Neuronal stem cell (in vitro differentiated cells): ENCODE data around the gene FKBP4.

ENCODE experiments used
- DNase-seq: peaks from one replicate; pipeline ENCODE4 v3.0.0-alpha.2; 2013; ENCODE audit warnings: low spot score
- H2AFZ ChIP-seq: one replicate; pipeline ENCODE4 v1.6.1; 2013; ENCODE audit warnings: mild to moderate bottlenecking, low read length, inconsistent platforms
- H2AK5ac ChIP-seq: 2 replicates; pipeline ENCODE4 v1.6.1; 2013; ENCODE audit warnings: low read depth, mild to moderate bottlenecking, inconsistent platforms, low read length, moderate library complexity, mixed read lengths
- H2BK120ac ChIP-seq: 2 replicates; pipeline ENCODE4 v1.6.1; 2013; ENCODE audit warnings: low read depth, mild to moderate bottlenecking, inconsistent platforms, low read length, moderate library complexity, mixed read lengths
- H2BK12ac ChIP-seq: one replicate; pipeline ENCODE4 v1.6.1; 2013; ENCODE audit warnings: low read length, inconsistent platforms
- H2BK15ac ChIP-seq: 2 replicates; pipeline ENCODE4 v1.6.1; 2013; ENCODE audit warnings: mild to moderate bottlenecking, low read length, inconsistent platforms, mixed read lengths
- H2BK5ac ChIP-seq: one replicate; pipeline ENCODE4 v1.6.1; 2013; ENCODE audit warnings: inconsistent platforms, mild to moderate bottlenecking, low read length, moderate library complexity
- H3K14ac ChIP-seq: one replicate; pipeline ENCODE4 v1.6.1; 2013; ENCODE audit warnings: low read length, inconsistent platforms
- H3K18ac ChIP-seq: 2 replicates; pipeline ENCODE4 v1.6.1; 2013; ENCODE audit warnings: low read length, inconsistent platforms
- H3K23ac ChIP-seq: 2 replicates; pipeline ENCODE4 v1.6.1; 2013; ENCODE audit warnings: low read depth, mild to moderate bottlenecking, mixed read lengths, low read length, inconsistent platforms; ENCODE audit not compliant: poor library complexity
- H3K27ac ChIP-seq: replicated peaks from 3 replicates; pipeline ENCODE4 v1.5.1; 2013; ENCODE audit warnings: low read length, inconsistent platforms
- H3K27me3 ChIP-seq, 3 experiments: 2 replicates each; pipeline ENCODE4 v1.6.1; 2013; ENCODE audit warnings: low read length in 3 of 3, mild to moderate bottlenecking in 2 of 3, inconsistent platforms in 1 of 3, low read depth in 1 of 3, mixed read lengths in 1 of 3, moderate library complexity in 1 of 3; ENCODE audit not compliant: control insufficient read depth in 3 of 3, insufficient read depth in 3 of 3
- H3K36me3 ChIP-seq, 2 donors: replicated peaks in 1 of 2; 2 replicates each; pipeline ENCODE4 v1.6.1; 2013; ENCODE audit warnings: low read length in 2 of 2; ENCODE audit not compliant: control insufficient read depth in 2 of 2, insufficient read depth in 2 of 2
- H3K4ac ChIP-seq: 2 replicates; pipeline ENCODE4 v1.6.1; 2013; ENCODE audit warnings: inconsistent platforms, mild to moderate bottlenecking, low read length, moderate library complexity
- H3K4me1 ChIP-seq, 2 donors: 1 replicate in 1 of 2; 2 replicates in 1 of 2; pipeline ENCODE4 v1.6.1; 2013; ENCODE audit warnings: low read length in 2 of 2, low read depth in 1 of 2; ENCODE audit not compliant: control insufficient read depth in 2 of 2, insufficient read depth in 1 of 2
- H3K4me2 ChIP-seq: one replicate; pipeline ENCODE4 v1.6.1; 2013; ENCODE audit warnings: mild to moderate bottlenecking, low read length, inconsistent platforms; ENCODE audit not compliant: insufficient read depth, poor library complexity, severe bottlenecking
- H3K4me3 ChIP-seq, 2 donors: 2 replicates each; pipeline ENCODE4 v1.5.1; 2013; ENCODE audit warnings: low read length in 2 of 2, mild to moderate bottlenecking in 2 of 2, inconsistent platforms in 1 of 2, moderate library complexity in 1 of 2
- H3K79me1 ChIP-seq: one replicate; pipeline ENCODE4 v1.6.1; 2013; ENCODE audit warnings: low read depth, mild to moderate bottlenecking, inconsistent platforms, low read length, moderate library complexity
- H3K9ac ChIP-seq: one replicate; pipeline ENCODE4 v1.6.1; 2013; ENCODE audit warnings: mild to moderate bottlenecking, low read depth, low read length, inconsistent platforms; ENCODE audit not compliant: poor library complexity
- H3K9me3 ChIP-seq, 2 donors: replicated peaks in 1 of 2; 2 replicates each; pipeline versions ENCODE3 to v1.6.1; 2013; ENCODE audit warnings: low read length in 2 of 2, mild to moderate bottlenecking in 2 of 2, inconsistent platforms in 1 of 2, low read depth in 1 of 2, mixed read lengths in 1 of 2, moderate library complexity in 1 of 2; ENCODE audit not compliant: control insufficient read depth in 2 of 2, insufficient read depth in 1 of 2
- H4K8ac ChIP-seq: one replicate; pipeline ENCODE4 v1.6.1; 2013; ENCODE audit warnings: low read depth, mild to moderate bottlenecking, inconsistent platforms, low read length, moderate library complexity
- H4K91ac ChIP-seq: one replicate; pipeline ENCODE4 v1.6.1; 2013; ENCODE audit warnings: low read length, low read depth, mild to moderate bottlenecking, inconsistent platforms; ENCODE audit not compliant: poor library complexity
- WGBS, 2 donors: extraction: QIAGEN DNeasy Blood & Tissue Kit; methylation state at CpG; one replicate each; pipeline ENCODE4 v1.1.7; 2013; ENCODE audit warnings: missing lambda C conversion rate in 2 of 2, mixed read lengths in 1 of 2; ENCODE audit not compliant: insufficient read length in 2 of 2, insufficient replicate concordance in 1 of 2; ENCODE audit errors: extremely low coverage in 2 of 2; 5-methylcytosine and 5-hydroxymethylcytosine counted together

Gene FKBP4

DNA sequence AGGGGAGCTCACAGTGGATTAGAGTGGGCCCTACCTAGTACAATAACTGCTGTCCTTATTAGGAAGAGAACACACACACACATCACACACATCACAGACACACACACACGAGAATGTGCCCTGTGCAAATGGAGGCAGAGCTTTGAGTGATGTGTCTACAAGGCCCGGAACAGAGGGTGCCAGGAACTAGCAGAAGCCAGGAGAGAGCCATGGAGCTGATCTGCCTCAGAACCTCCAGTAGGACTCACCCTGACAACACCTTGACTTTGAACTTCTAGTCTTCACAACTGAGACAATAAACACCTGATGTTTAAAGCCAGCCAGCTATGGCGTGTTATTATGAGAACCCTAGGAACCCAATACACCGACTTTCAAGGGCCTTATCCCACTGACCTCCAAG lies 29.7 kb upstream of the FKBP4 start:
- H3K4ac ChIP-seq = no peak overlapping the region
- H3K79me1 ChIP-seq = no peaks in the 10 kb centered on the region
- H4K8ac ChIP-seq = no peak overlapping the region
- H2BK120ac ChIP-seq = no peak overlapping the region
- H3K27ac ChIP-seq = no peak overlapping the region
- no peak for DNase-seq
- peaks cover 0 to 12% (median 0%) of the 10 kb centered on the region in 3 experiments for H3K27me3 ChIP-seq
- no peak overlapping the region for H3K14ac ChIP-seq
- H3K18ac ChIP-seq = no peak overlapping the region
- H3K4me2 ChIP-seq = no peak overlapping the region
- H2BK5ac ChIP-seq = no peak overlapping the region
- H3K9ac ChIP-seq = no peak overlapping the region
- no CpG with 5 or more reads among the region's 4 CpGs for WGBS, 2 donors
- no peak overlapping the region for H2BK12ac ChIP-seq
- H3K4me3 ChIP-seq = no peak overlapping the region
- no peak overlapping the region for H3K23ac ChIP-seq
- no peak overlapping the region for H2AK5ac ChIP-seq
- H3K9me3 ChIP-seq = no peaks in the 10 kb centered on the region
- no peak overlapping the region for H2BK15ac ChIP-seq
- H4K91ac ChIP-seq = no peak overlapping the region
- no peak overlapping the region for H2AFZ ChIP-seq
- peaks cover 0 to 4% of the 10 kb centered on the region in 2 donors for H3K4me1 ChIP-seq
- H3K36me3 ChIP-seq = no peaks in the 10 kb centered on the region

- H3K18ac ChIP-seq = no peak overlapping the region
- H3K4ac ChIP-seq = no peak overlapping the region
- no peaks in the 10 kb centered on the region for H3K9me3 ChIP-seq
- DNase-seq = no peak
- H3K14ac ChIP-seq = no peak overlapping the region
- no CpG with 5 or more reads among the region's 6 CpGs for WGBS, 2 donors
- H3K27ac ChIP-seq = no peak overlapping the region
- no peaks in the 10 kb centered on the region for H3K79me1 ChIP-seq
- no peak overlapping the region for H4K91ac ChIP-seq
- peaks cover 0 to 12% (median 0%) of the 10 kb centered on the region in 3 experiments for H3K27me3 ChIP-seq
- no peak overlapping the region for H4K8ac ChIP-seq
- H2BK120ac ChIP-seq = no peak overlapping the region
- H3K4me2 ChIP-seq = no peak overlapping the region
- H3K4me1 ChIP-seq = peaks cover 0 to 5% of the 10 kb centered on the region in 2 donors
- no peak overlapping the region for H3K9ac ChIP-seq
- H3K23ac ChIP-seq = no peak overlapping the region
- H2AFZ ChIP-seq = no peak overlapping the region
- H3K4me3 ChIP-seq = no peak overlapping the region
- H2BK5ac ChIP-seq = no peak overlapping the region
- no peak overlapping the region for H2BK12ac ChIP-seq
- H2AK5ac ChIP-seq = no peak overlapping the region
- no peaks in the 10 kb centered on the region for H3K36me3 ChIP-seq
- no peak overlapping the region for H2BK15ac ChIP-seq
Observed at GRCh38 chr12:2765608-2766007, 29.2 kb upstream of the FKBP4 start.

DNA sequence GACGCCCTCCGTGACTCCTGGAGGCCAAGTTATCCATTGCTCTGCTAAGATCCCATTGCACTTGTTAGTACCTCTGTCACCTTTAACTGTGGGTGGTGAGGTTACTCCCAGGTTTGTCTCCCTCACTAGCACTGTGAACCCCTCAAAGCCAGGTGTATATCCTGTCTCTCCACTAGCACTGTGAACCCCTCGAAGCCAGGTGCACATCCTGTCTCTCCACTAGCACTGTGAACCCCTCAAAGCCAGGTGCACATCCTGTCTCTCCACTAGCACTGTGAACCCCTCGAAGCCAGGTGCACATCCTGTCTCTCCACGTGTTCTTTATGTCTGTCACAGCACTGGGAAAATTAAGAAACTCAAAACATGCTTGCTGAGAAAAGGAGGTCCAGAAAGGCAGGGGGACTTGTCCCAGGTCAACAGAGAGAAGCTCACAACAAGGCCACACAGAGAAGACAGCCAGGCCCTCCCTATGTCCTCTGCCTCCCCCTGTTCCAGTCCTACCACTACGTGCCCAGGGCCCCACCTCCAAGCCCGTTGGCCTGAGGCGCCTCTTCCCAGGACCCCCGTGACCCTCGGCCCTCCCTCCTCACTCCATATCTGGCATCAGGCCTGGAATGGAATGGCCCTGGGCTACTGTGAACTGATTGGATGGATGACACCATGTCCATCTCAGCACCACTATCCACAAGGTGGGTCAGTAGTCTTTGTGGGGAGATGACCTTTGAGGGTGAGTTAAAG lies 26.4 kb upstream of the FKBP4 start:
- Histone ChIP-seq H3K9me3 (no peaks in the 10 kb centered on the region), H3K18ac (no peak overlapping the region), H3K14ac (peak overlapping the region; percentile 11), H3K23ac (peak overlapping the region; percentile 58), H4K91ac (peak overlapping the region; percentile 5), H2BK120ac (no peak overlapping the region), H2BK5ac (no peak overlapping the region), H2BK12ac (no peak overlapping the region), H2AK5ac (peak overlapping the region; percentile 32), H2BK15ac (no peak overlapping the region), H3K4me3 (no peak overlapping the region), H3K79me1 (no peaks in the 10 kb centered on the region), H2AFZ (no peak overlapping the region), H3K4ac (no peak overlapping the region), H3K27ac (no peak overlapping the region), H3K36me3 (no peaks in the 10 kb centered on the region), H4K8ac (no peak overlapping the region), H3K27me3 (peaks cover 0 to 18% (median 2%) of the 10 kb centered on the region in 3 experiments), H3K4me1 (peaks cover 0 to 5% of the 10 kb centered on the region in 2 donors), H3K9ac (no peak overlapping the region), H3K4me2 (no peak overlapping the region)
- WGBS, 2 donors = no CpG with 5 or more reads among the region's 10 CpGs
- no peak for DNase-seq

- Histone ChIP-seq H3K4me1 (peaks cover 0 to 5% of the 10 kb centered on the region in 2 donors), H3K36me3 (no peaks in the 10 kb centered on the region), H2AK5ac (peak overlapping the region; percentile 30), H2BK15ac (no peak overlapping the region), H2BK5ac (no peak overlapping the region), H2BK120ac (no peak overlapping the region), H3K9me3 (no peaks in the 10 kb centered on the region), H3K4me2 (no peak overlapping the region), H4K8ac (no peak overlapping the region), H3K27ac (no peak overlapping the region), H3K27me3 (peaks cover 0 to 27% (median 2%) of the 10 kb centered on the region in 3 experiments), H2BK12ac (no peak overlapping the region), H3K4me3 (no peak overlapping the region), H3K23ac (no peak overlapping the region), H3K18ac (peak overlapping the region; percentile 70), H4K91ac (no peak overlapping the region), H3K14ac (peak overlapping the region; percentile 78), H3K9ac (peak overlapping the region; percentile 38), H2AFZ (no peak overlapping the region), H3K79me1 (no peaks in the 10 kb centered on the region), H3K4ac (no peak overlapping the region)
- DNase-seq = no peak
- WGBS, 2 donors = no CpG with 5 or more reads among the region's 11 CpGs
Observed at GRCh38 chr12:2769866-2770533, 24.8 kb upstream of the FKBP4 start.
